HEK293 (cell line): ENCODE results near the gene CDKN2A.

Experiments
- ATF2 ChIP-seq: fragments of 450-650 bp; formaldehyde crosslinking; IDR thresholded peaks from 2 replicates; pipeline ENCODE4 v1.5.1; 2016; ENCODE audit warnings: missing biosample characterization, missing genetic modification characterization, low read depth
- KLF7 ChIP-seq: fragments of 450-650 bp; formaldehyde crosslinking; IDR thresholded peaks from 2 replicates; pipeline ENCODE4 v1.5.1; 2016; ENCODE audit warnings: missing biosample characterization, missing genetic modification characterization, borderline replicate concordance
- MYNN ChIP-seq: fragments of 450-650 bp; formaldehyde crosslinking; IDR thresholded peaks from 2 replicates; pipeline ENCODE4 v1.5.1; 2016; ENCODE audit warnings: missing biosample characterization, missing genetic modification characterization, borderline replicate concordance
- SALL2 ChIP-seq: fragments of 450-650 bp; formaldehyde crosslinking; IDR thresholded peaks from 2 replicates; pipeline ENCODE4 v1.5.0; 2017; ENCODE audit warnings: missing biosample characterization, mild to moderate bottlenecking, missing genetic modification characterization, borderline replicate concordance
- SCRT1 ChIP-seq: fragments of 450-650 bp; formaldehyde crosslinking; IDR thresholded peaks from 2 replicates; pipeline ENCODE4 v1.5.1; 2016; ENCODE audit warnings: missing biosample characterization, missing genetic modification characterization, borderline replicate concordance
- SP3 ChIP-seq: fragments of 450-650 bp; formaldehyde crosslinking; IDR thresholded peaks from 2 replicates; pipeline ENCODE4 v1.5.1; 2016; ENCODE audit warnings: missing biosample characterization, missing genetic modification characterization
- ZBTB1 ChIP-seq: fragments of 450-650 bp; formaldehyde crosslinking; IDR thresholded peaks from 2 replicates; pipeline ENCODE4 v1.5.1; 2016; ENCODE audit warnings: missing biosample characterization, missing genetic modification characterization
- ZBTB48 ChIP-seq: fragments of 450-650 bp; formaldehyde crosslinking; IDR thresholded peaks from 2 replicates; pipeline ENCODE4 v1.5.1; 2016; ENCODE audit warnings: missing biosample characterization, missing genetic modification characterization
- ZNF140 ChIP-seq: fragments of 450-650 bp; formaldehyde crosslinking; IDR thresholded peaks from 2 replicates; pipeline ENCODE4 v1.5.1; 2016; ENCODE audit warnings: missing biosample characterization, missing genetic modification characterization
- ZNF169 ChIP-seq: fragments of 450-650 bp; formaldehyde crosslinking; IDR thresholded peaks from 2 replicates; pipeline ENCODE4 v1.5.1; 2016; ENCODE audit warnings: missing biosample characterization, missing genetic modification characterization
- ZNF223 ChIP-seq: fragments of 450-650 bp; formaldehyde crosslinking; IDR thresholded peaks from 2 replicates; pipeline ENCODE4 v1.5.1; 2016; ENCODE audit warnings: missing biosample characterization, missing genetic modification characterization
- ZNF501 ChIP-seq: fragments of 450-650 bp; formaldehyde crosslinking; IDR thresholded peaks from 2 replicates; pipeline ENCODE4 v1.5.1; 2016; ENCODE audit warnings: missing biosample characterization, missing genetic modification characterization
- ZNF510 ChIP-seq: fragments of 450-650 bp; formaldehyde crosslinking; IDR thresholded peaks from 2 replicates; pipeline ENCODE4 v1.5.1; 2018; ENCODE audit warnings: mild to moderate bottlenecking, missing genetic modification characterization, missing biosample characterization; ENCODE audit not compliant: insufficient replicate concordance
- ZNF513 ChIP-seq: fragments of 450-650 bp; IDR thresholded peaks from 2 replicates; pipeline ENCODE4 v1.5.1; 2018; ENCODE audit warnings: missing biosample characterization, missing genetic modification characterization
- ZNF580 ChIP-seq: fragments of 450-650 bp; formaldehyde crosslinking; IDR thresholded peaks from 2 replicates; pipeline ENCODE4 v1.5.1; 2016; ENCODE audit warnings: missing biosample characterization, missing genetic modification characterization
- ZNF645 ChIP-seq: fragments of 450-650 bp; formaldehyde crosslinking; IDR thresholded peaks from 2 replicates; pipeline ENCODE4; 2016; ENCODE audit warnings: missing biosample characterization, missing genetic modification characterization
- ZNF664 ChIP-seq: fragments of 450-650 bp; formaldehyde crosslinking; IDR thresholded peaks from 2 replicates; pipeline ENCODE4 v1.5.1; 2016; ENCODE audit warnings: missing biosample characterization, missing genetic modification characterization
- ZNF670 ChIP-seq: fragments of 450-650 bp; formaldehyde crosslinking; IDR thresholded peaks from 2 replicates; pipeline ENCODE4 v1.5.1; 2016; ENCODE audit warnings: missing biosample characterization, missing genetic modification characterization, low read depth
- ZSCAN16 ChIP-seq: fragments of 450-650 bp; formaldehyde crosslinking; IDR thresholded peaks from 2 replicates; pipeline ENCODE4 v1.5.1; 2016; ENCODE audit warnings: missing biosample characterization, missing genetic modification characterization
- ZSCAN23 ChIP-seq: fragments of 450-650 bp; formaldehyde crosslinking; IDR thresholded peaks from 2 replicates; pipeline ENCODE4 v1.5.1; 2016; ENCODE audit warnings: missing biosample characterization, missing genetic modification characterization
- ZSCAN5A ChIP-seq: fragments of 450-650 bp; formaldehyde crosslinking; IDR thresholded peaks from 2 replicates; pipeline ENCODE4 v1.5.1; 2016; ENCODE audit warnings: missing biosample characterization, missing genetic modification characterization
- TF ChIP-seq, protein P1 (sequence below): fragments of 450-650 bp; formaldehyde crosslinking; IDR thresholded peaks from 2 replicates; pipeline ENCODE4 v1.5.1; 2017; ENCODE audit warnings: missing biosample characterization, missing genetic modification characterization
- TF ChIP-seq, protein P2 (sequence below): fragments of 450-650 bp; formaldehyde crosslinking; conservative IDR thresholded peaks from 2 replicates; pipeline ENCODE4 v1.5.1; 2016; ENCODE audit warnings: low read depth, missing biosample characterization, missing genetic modification characterization
- TF ChIP-seq, protein P3 (sequence below): fragments of 450-650 bp; formaldehyde crosslinking; IDR thresholded peaks from 2 replicates; pipeline ENCODE4 v1.5.1; 2016; ENCODE audit warnings: missing biosample characterization, missing genetic modification characterization

The CDKN2A gene

DNA sequence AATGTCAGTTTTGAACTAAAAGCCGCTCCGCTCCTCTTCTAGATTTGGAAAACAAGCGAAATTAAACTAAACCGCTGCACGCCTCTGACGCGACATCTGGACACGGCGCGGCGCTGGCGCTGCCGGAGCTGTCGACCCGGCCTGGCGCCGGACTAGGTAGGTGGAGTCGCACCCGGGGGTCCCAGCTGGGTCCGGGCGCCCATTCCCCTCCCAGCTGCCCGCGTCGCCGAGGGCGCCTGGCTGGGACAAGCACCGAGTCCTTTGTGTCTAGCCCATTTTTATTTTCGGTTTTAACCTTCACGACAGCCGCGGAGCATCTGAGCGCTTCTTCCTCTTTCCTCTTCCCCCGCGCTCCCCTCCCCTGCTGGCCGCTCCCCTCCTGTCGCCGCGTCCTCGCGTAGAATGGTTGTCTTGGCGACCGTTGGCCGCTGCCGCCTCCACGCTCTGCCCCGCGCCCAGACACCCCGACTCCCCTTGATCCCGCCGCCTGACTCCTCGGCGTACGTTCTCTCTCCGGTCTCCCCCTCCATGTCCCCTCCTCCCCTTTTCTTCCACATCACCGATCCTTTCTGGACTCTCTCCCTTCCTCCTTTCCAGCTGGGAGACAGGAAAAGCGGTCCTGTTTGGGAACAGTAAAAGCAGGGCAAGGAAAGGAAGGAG, 944 bp upstream of the CDKN2A start (continued):
- TF ChIP-seq, protein P1, sequence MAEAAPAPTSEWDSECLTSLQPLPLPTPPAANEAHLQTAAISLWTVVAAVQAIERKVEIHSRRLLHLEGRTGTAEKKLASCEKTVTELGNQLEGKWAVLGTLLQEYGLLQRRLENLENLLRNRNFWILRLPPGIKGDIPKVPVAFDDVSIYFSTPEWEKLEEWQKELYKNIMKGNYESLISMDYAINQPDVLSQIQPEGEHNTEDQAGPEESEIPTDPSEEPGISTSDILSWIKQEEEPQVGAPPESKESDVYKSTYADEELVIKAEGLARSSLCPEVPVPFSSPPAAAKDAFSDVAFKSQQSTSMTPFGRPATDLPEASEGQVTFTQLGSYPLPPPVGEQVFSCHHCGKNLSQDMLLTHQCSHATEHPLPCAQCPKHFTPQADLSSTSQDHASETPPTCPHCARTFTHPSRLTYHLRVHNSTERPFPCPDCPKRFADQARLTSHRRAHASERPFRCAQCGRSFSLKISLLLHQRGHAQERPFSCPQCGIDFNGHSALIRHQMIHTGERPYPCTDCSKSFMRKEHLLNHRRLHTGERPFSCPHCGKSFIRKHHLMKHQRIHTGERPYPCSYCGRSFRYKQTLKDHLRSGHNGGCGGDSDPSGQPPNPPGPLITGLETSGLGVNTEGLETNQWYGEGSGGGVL (tag by site-specific recombination): peak; percentile 93
- TF ChIP-seq ZNF670 (tag by site-specific recombination) (no peak), SCRT1 (tag by site-specific recombination) (no peak), ZNF510 (tag by site-specific recombination) (no peak), ATF2 (tag by site-specific recombination) (no peak), ZNF140 (tag by site-specific recombination) (no peak), KLF7 (no peak), MYNN (tag by site-specific recombination) (peak; percentile 66), ZSCAN23 (tag by site-specific recombination) (no peak), ZSCAN16 (tag by site-specific recombination) (no peak), ZNF664 (tag by site-specific recombination) (0 out of 2 replicates have a peak, but pooled peaks have one; percentile 15), ZNF501 (no peak), ZNF169 (tag by site-specific recombination) (no peak), ZNF223 (tag by site-specific recombination) (no peak), ZNF645 (tag by site-specific recombination) (no peak), SALL2 (tag by site-specific recombination) (no peak), ZNF580 (no peak), SP3 (tag by site-specific recombination) (no peak), ZSCAN5A (no peak), ZBTB48 (no peak), ZBTB1 (tag by site-specific recombination) (no peak), ZNF513 (tag by site-specific recombination) (peak; percentile 49)
- TF ChIP-seq, protein P2, sequence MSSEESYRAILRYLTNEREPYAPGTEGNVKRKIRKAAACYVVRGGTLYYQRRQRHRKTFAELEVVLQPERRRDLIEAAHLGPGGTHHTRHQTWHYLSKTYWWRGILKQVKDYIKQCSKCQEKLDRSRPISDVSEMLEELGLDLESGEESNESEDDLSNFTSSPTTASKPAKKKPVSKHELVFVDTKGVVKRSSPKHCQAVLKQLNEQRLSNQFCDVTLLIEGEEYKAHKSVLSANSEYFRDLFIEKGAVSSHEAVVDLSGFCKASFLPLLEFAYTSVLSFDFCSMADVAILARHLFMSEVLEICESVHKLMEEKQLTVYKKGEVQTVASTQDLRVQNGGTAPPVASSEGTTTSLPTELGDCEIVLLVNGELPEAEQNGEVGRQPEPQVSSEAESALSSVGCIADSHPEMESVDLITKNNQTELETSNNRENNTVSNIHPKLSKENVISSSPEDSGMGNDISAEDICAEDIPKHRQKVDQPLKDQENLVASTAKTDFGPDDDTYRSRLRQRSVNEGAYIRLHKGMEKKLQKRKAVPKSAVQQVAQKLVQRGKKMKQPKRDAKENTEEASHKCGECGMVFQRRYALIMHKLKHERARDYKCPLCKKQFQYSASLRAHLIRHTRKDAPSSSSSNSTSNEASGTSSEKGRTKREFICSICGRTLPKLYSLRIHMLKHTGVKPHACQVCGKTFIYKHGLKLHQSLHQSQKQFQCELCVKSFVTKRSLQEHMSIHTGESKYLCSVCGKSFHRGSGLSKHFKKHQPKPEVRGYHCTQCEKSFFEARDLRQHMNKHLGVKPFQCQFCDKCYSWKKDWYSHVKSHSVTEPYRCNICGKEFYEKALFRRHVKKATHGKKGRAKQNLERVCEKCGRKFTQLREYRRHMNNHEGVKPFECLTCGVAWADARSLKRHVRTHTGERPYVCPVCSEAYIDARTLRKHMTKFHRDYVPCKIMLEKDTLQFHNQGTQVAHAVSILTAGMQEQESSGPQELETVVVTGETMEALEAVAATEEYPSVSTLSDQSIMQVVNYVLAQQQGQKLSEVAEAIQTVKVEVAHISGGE (tag by site-specific recombination): no peak
- TF ChIP-seq, protein P3, sequence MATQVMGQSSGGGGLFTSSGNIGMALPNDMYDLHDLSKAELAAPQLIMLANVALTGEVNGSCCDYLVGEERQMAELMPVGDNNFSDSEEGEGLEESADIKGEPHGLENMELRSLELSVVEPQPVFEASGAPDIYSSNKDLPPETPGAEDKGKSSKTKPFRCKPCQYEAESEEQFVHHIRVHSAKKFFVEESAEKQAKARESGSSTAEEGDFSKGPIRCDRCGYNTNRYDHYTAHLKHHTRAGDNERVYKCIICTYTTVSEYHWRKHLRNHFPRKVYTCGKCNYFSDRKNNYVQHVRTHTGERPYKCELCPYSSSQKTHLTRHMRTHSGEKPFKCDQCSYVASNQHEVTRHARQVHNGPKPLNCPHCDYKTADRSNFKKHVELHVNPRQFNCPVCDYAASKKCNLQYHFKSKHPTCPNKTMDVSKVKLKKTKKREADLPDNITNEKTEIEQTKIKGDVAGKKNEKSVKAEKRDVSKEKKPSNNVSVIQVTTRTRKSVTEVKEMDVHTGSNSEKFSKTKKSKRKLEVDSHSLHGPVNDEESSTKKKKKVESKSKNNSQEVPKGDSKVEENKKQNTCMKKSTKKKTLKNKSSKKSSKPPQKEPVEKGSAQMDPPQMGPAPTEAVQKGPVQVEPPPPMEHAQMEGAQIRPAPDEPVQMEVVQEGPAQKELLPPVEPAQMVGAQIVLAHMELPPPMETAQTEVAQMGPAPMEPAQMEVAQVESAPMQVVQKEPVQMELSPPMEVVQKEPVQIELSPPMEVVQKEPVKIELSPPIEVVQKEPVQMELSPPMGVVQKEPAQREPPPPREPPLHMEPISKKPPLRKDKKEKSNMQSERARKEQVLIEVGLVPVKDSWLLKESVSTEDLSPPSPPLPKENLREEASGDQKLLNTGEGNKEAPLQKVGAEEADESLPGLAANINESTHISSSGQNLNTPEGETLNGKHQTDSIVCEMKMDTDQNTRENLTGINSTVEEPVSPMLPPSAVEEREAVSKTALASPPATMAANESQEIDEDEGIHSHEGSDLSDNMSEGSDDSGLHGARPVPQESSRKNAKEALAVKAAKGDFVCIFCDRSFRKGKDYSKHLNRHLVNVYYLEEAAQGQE: no peak
